ENCODE measurements around the gene ATL3. TPM values are rescaled to one million over a fixed set of nuclear protein-coding genes. Genes with fewer than 3 reads are reported as not detected.

ATL3 gene
- total and polyA plus RNA-seq, 4 donors = 5.9 to 33.6 (median 16.2) TPM

- TF ChIP-seq, protein P1, sequence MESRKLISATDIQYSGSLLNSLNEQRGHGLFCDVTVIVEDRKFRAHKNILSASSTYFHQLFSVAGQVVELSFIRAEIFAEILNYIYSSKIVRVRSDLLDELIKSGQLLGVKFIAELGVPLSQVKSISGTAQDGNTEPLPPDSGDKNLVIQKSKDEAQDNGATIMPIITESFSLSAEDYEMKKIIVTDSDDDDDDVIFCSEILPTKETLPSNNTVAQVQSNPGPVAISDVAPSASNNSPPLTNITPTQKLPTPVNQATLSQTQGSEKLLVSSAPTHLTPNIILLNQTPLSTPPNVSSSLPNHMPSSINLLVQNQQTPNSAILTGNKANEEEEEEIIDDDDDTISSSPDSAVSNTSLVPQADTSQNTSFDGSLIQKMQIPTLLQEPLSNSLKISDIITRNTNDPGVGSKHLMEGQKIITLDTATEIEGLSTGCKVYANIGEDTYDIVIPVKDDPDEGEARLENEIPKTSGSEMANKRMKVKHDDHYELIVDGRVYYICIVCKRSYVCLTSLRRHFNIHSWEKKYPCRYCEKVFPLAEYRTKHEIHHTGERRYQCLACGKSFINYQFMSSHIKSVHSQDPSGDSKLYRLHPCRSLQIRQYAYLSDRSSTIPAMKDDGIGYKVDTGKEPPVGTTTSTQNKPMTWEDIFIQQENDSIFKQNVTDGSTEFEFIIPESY (IDR thresholded peaks at IDR 0.05) = peak; percentile 19
- TF ChIP-seq FOXA2 (IDR thresholded peaks at IDR 0.05) (no peak), RAD21 (IDR thresholded peaks at IDR 0.05) (no peak), MAX (IDR thresholded peaks at IDR 0.05) (peak; percentile 38), NR2F2 (IDR thresholded peaks at IDR 0.05) (peak; percentile 35), HNF4A (conservative IDR thresholded peaks at IDR 0.05) (peak; percentile 53 to 60)
Observed at GRCh38 chr11:63614136-63614671, 57.0 kb downstream of the ATL3 start, which contains the start of gene PLAAT3 (continued).

DNA sequence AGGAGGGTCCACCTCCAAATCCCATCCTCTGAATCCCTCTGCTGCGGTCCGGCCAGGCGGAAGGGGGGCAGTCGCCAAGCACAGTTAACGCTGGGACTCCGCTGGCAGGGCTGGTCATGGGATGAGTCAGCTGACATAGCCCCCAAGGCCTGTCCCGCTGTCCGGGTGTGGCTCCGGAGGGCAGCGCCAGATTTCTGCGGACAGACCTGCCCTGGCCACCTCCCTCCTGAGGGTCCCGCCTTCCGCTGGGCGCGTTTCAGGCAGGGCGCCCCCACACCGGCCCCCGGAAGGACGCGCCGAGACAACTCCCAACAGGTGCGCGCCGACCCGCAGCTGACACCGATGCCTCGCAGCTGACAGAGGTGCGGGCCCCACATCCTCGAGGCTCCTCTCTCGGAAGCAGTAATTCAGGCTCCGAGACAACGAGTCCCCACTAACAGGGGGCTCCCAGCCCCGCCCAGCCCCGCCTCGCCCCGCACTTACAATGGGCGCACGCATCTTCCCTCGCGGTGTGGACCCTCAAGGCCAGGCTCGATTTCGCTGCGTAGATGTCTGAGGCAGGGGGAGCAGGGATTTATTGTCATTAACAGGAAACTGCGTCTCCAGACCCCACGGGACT, 57.5 kb downstream of the ATL3 start:
- peak overlapping the region; percentile 61 to 95 (median 78) for H3K4me3 ChIP-seq (ENCODE audit: low read depth in 1 of 3, low read length in 3 of 3)
- 1% methylated on average over 45 of the region's 45 CpGs for WGBS
- peak overlapping the region; percentile 94 to 97 for H3K27ac ChIP-seq (ENCODE audit: low read depth in 1 of 2, low read length in 2 of 2)
- no peaks in the 10 kb centered on the region for H3K27me3 ChIP-seq (ENCODE audit: control insufficient read depth in 4 of 4, insufficient read depth in 4 of 4, low read length in 3 of 4)
- H3K9me3 ChIP-seq (ENCODE audit: control insufficient read depth in 4 of 4, low read length in 3 of 4) = no peaks in the 10 kb centered on the region
- no peaks in the 10 kb centered on the region for H3K36me3 ChIP-seq (ENCODE audit: control insufficient read depth in 4 of 4, insufficient read depth in 3 of 4, low read depth in 1 of 4, low read length in 3 of 4)
- peak overlapping the region; percentile 77 to 89 for H3K9ac ChIP-seq (ENCODE audit: low read depth in 1 of 2, low read length in 2 of 2)
- TF ChIP-seq HNF4G (IDR thresholded peaks at IDR 0.05) (no peak), CTCF (IDR thresholded peaks at IDR 0.05; ENCODE audit: low read depth, low read length, missing input control) (no peak), FOXA2 (IDR thresholded peaks at IDR 0.05) (no peak), NR2F2 (IDR thresholded peaks at IDR 0.05) (no peak), YY1 (IDR thresholded peaks at IDR 0.05) (no peak), GABPA (IDR thresholded peaks at IDR 0.05 in 1 of 2, conservative IDR thresholded peaks at IDR 0.05 in 1 of 2) (no peak), JUND (IDR thresholded peaks at IDR 0.05) (no peak), REST (IDR thresholded peaks at IDR 0.05) (no peak), TAF1 (conservative IDR thresholded peaks at IDR 0.05) (no peak), RAD21 (IDR thresholded peaks at IDR 0.05) (no peak), FOXA1 (IDR thresholded peaks at IDR 0.05) (no peak), EGR1 (IDR thresholded peaks at IDR 0.05; ENCODE audit: low read depth in 2 of 2) (no peak), MAX (IDR thresholded peaks at IDR 0.05) (no peak), SP1 (IDR thresholded peaks at IDR 0.05) (no peak), RXRA (IDR thresholded peaks at IDR 0.05) (no peak), HNF4A (conservative IDR thresholded peaks at IDR 0.05) (no peak)
- TF ChIP-seq, protein P1 (IDR thresholded peaks at IDR 0.05) = no peak
- TF ChIP-seq, protein P2, sequence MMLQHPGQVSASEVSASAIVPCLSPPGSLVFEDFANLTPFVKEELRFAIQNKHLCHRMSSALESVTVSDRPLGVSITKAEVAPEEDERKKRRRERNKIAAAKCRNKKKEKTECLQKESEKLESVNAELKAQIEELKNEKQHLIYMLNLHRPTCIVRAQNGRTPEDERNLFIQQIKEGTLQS (IDR thresholded peaks at IDR 0.05) = no peak
- H3K4me1 ChIP-seq (ENCODE audit: control insufficient read depth in 4 of 4, insufficient read depth in 4 of 4, low read length in 3 of 4) = peaks cover 2 to 34% (median 28%) of the 10 kb centered on the region in 4 donors
- peak; percentile 36 for DNase-seq (ENCODE audit: low spot score)

Measured in liver (tissue), 9 donors.